H1 (cell line): ENCODE measurements around the gene CDK8. TPM values are rescaled to one million over a fixed set of nuclear protein-coding genes. Genes with fewer than 3 reads are reported as not detected.

Source experiments
- CTCF ChIA-PET: fragments of 300-600 bp; sonication (Branson Sonifier 250); formaldehyde crosslinking; loops from one replicate; lab custom pipeline; 2021; ENCODE audit not compliant: partially characterized antibody; lab: Charles Lee
- POLR2A ChIA-PET: fragments of 300-600 bp; sonication (Branson Sonifier 250); formaldehyde crosslinking; loops from one replicate; lab custom pipeline; 2021; ENCODE audit warnings: inconsistent platforms; ENCODE audit not compliant: partially characterized antibody; lab: Charles Lee
- DNase-seq, 2 experiments: peaks; one replicate each; pipeline versions ENCODE4 v3.0.0 to v3.0.0-alpha.2; 2010 to 2022; ENCODE audit warnings: low spot score in 2 of 2, low read depth in 1 of 2, mixed read lengths in 1 of 2
- FAIRE-seq: peaks from 2 replicates; lab custom pipeline; 2011; peaks lifted over from hg19 to GRCh38; lab: Jason Lieb, UNC
- H2AFZ ChIP-seq: 2 replicates; pipeline ENCODE4 v1.8.1; 2012; ENCODE audit warnings: low read length, inconsistent platforms
- H2AK5ac ChIP-seq: 2 replicates; pipeline ENCODE4 v1.6.1; 2013; ENCODE audit warnings: low read depth, low read length
- H2BK120ac ChIP-seq: replicated peaks from 2 replicates; pipeline ENCODE3; 2013; ENCODE audit warnings: low read depth, low read length, inconsistent platforms
- H2BK12ac ChIP-seq: 2 replicates; pipeline ENCODE4 v1.6.1; 2013; ENCODE audit warnings: low read depth, low read length
- H2BK15ac ChIP-seq: 2 replicates; pipeline ENCODE4 v1.6.1; 2013; ENCODE audit warnings: low read length
- H2BK20ac ChIP-seq: 2 replicates; pipeline ENCODE4 v1.6.1; 2013; ENCODE audit warnings: low read length
- H2BK5ac ChIP-seq: 2 replicates; pipeline ENCODE4 v1.6.1; 2013; ENCODE audit warnings: low read depth, low read length
- H3K14ac ChIP-seq: 2 replicates; pipeline ENCODE4 v1.6.1; 2013; ENCODE audit warnings: inconsistent platforms; ENCODE audit not compliant: insufficient read length
- H3K18ac ChIP-seq: 2 replicates; pipeline ENCODE4 v1.6.1; 2013; ENCODE audit warnings: low read length; ENCODE audit errors: extremely low read depth
- H3K23ac ChIP-seq: 2 replicates; pipeline ENCODE4 v1.6.1; 2013; ENCODE audit warnings: inconsistent platforms; ENCODE audit not compliant: insufficient read length
- H3K23me2 ChIP-seq: 2 replicates; pipeline ENCODE4 v1.6.1; 2013; ENCODE audit warnings: low read depth, low read length
- H3K27ac ChIP-seq: 2 replicates; pipeline ENCODE4 v1.6.1; 2011; ENCODE audit warnings: low read depth, low read length, inconsistent platforms
- H3K27me3 ChIP-seq, 4 experiments: replicated peaks in 1 of 4; 1 replicate in 1 of 4; 2 replicates in 3 of 4; pipeline versions ENCODE4 v1.6.1 to v1.8.1; 2011 to 2013; ENCODE audit warnings: low read length in 3 of 4, mild to moderate bottlenecking in 3 of 4, inconsistent platforms in 2 of 4, mixed read lengths in 2 of 4, moderate library complexity in 1 of 4; ENCODE audit not compliant: control insufficient read depth in 3 of 4, insufficient read depth in 3 of 4; ENCODE audit errors: extremely low read depth in 1 of 4
- H3K36me3 ChIP-seq, 4 experiments: 2 replicates each; pipeline versions ENCODE4 v1.6.1 to v1.8.1; 2011 to 2013; ENCODE audit warnings: mild to moderate bottlenecking in 4 of 4, low read length in 3 of 4, moderate library complexity in 2 of 4, control low read depth in 1 of 4, inconsistent platforms in 1 of 4; ENCODE audit not compliant: insufficient read depth in 4 of 4, control insufficient read depth in 2 of 4
- H3K4ac ChIP-seq: replicated peaks from 2 replicates; pipeline ENCODE3; 2013; ENCODE audit warnings: low read length, low read depth, mixed read lengths, inconsistent platforms; ENCODE audit not compliant: insufficient read length
- H3K4me1 ChIP-seq, 4 experiments: replicated peaks in 1 of 4; 1 replicate in 1 of 4; 2 replicates in 3 of 4; pipeline versions ENCODE4 v1.6.1 to v1.8.1; 2011 to 2013; ENCODE audit warnings: low read length in 3 of 4, inconsistent platforms in 2 of 4, mixed read lengths in 1 of 4; ENCODE audit not compliant: insufficient read depth in 4 of 4, control insufficient read depth in 3 of 4
- H3K4me2 ChIP-seq, 2 experiments: 2 replicates each; pipeline versions ENCODE4 v1.6.1 to v1.8.1; 2011 to 2013; ENCODE audit warnings: low read depth in 2 of 2, low read length in 2 of 2, control low read depth in 1 of 2, inconsistent platforms in 1 of 2, mild to moderate bottlenecking in 1 of 2; ENCODE audit not compliant: insufficient read depth in 1 of 2
- H3K4me3 ChIP-seq, 4 experiments: fragments of 200-600, 300-600 bp in 1 of 4; sonication (generic), shearing (Covaris generic), sonication (Bioruptor Twin) in 1 of 4; 2 replicates each; pipeline versions ENCODE4 v1.5.1 to v1.8.1; 2011 to 2016; ENCODE audit warnings: low read length in 4 of 4, low read depth in 3 of 4, control low read depth in 2 of 4, inconsistent platforms in 2 of 4, mild to moderate bottlenecking in 2 of 4, mixed read lengths in 1 of 4, moderate library complexity in 1 of 4; ENCODE audit not compliant: insufficient read depth in 2 of 4; ENCODE audit errors: extremely low read depth in 1 of 4
- H3K56ac ChIP-seq: replicated peaks from 2 replicates; pipeline ENCODE3; 2013; ENCODE audit warnings: low read depth, mild to moderate bottlenecking, mixed read lengths, low read length, inconsistent platforms; ENCODE audit not compliant: insufficient read length
- H3K79me1 ChIP-seq: 2 replicates; pipeline ENCODE4 v1.6.1; 2013; ENCODE audit warnings: low read depth, low read length, control low read depth
- H3K79me2 ChIP-seq, 2 experiments: 2 replicates each; pipeline versions ENCODE4 v1.6.1 to v1.8.1; 2012 to 2013; ENCODE audit warnings: low read length in 2 of 2, mild to moderate bottlenecking in 2 of 2, inconsistent platforms in 1 of 2; ENCODE audit not compliant: insufficient read depth in 2 of 2, control insufficient read depth in 1 of 2
- H3K9ac ChIP-seq, 4 experiments: replicated peaks in 1 of 4; 1 replicate in 1 of 4; 2 replicates in 3 of 4; pipeline versions ENCODE4 v1.6.1 to v1.8.1; 2011 to 2013; ENCODE audit warnings: low read depth in 3 of 4, low read length in 3 of 4, control low read depth in 2 of 4, mild to moderate bottlenecking in 2 of 4, moderate library complexity in 2 of 4, inconsistent platforms in 1 of 4; ENCODE audit errors: extremely low read depth in 1 of 4
- H3K9me3 ChIP-seq, 2 experiments: 2 replicates each; pipeline versions ENCODE4 v1.6.1 to v1.8.1; 2012 to 2013; ENCODE audit warnings: mild to moderate bottlenecking in 2 of 2, moderate library complexity in 2 of 2, control low read depth in 1 of 2, inconsistent platforms in 1 of 2, low read depth in 1 of 2, low read length in 1 of 2, mixed read lengths in 1 of 2; ENCODE audit not compliant: insufficient read depth in 2 of 2
- H4K20me1 ChIP-seq, 2 experiments: replicated peaks in 1 of 2; 2 replicates each; pipeline versions ENCODE3 to v1.8.1; 2011 to 2013; ENCODE audit warnings: inconsistent platforms in 2 of 2, low read length in 2 of 2, mild to moderate bottlenecking in 1 of 2; ENCODE audit not compliant: insufficient read depth in 2 of 2, control insufficient read depth in 1 of 2
- H4K5ac ChIP-seq: 2 replicates; pipeline ENCODE4 v1.6.1; 2013; ENCODE audit warnings: low read length, low read depth, mixed read lengths, inconsistent platforms; ENCODE audit not compliant: insufficient read length
- H4K8ac ChIP-seq: 2 replicates; pipeline ENCODE4 v1.8.0; 2013; ENCODE audit warnings: mild to moderate bottlenecking, moderate library complexity, low read length, inconsistent platforms; ENCODE audit not compliant: insufficient read depth; ENCODE audit errors: extremely low read depth
- H4K91ac ChIP-seq: replicated peaks from 2 replicates; pipeline ENCODE3; 2013; ENCODE audit warnings: low read length, mixed read lengths, inconsistent platforms; ENCODE audit not compliant: insufficient read length
- BCL11A ChIP-seq, 2 experiments: IDR thresholded peaks; one replicate each; pipeline ENCODE4 v1.6.1; 2011; ENCODE audit warnings: low read depth in 2 of 2, low read length in 2 of 2, mild to moderate bottlenecking in 2 of 2
- BRCA1 ChIP-seq: IDR thresholded peaks from 2 replicates; pipeline ENCODE4 v1.6.1; 2012; ENCODE audit warnings: low read depth, low read length, improper control_type of control experiment
- CEBPB ChIP-seq: IDR thresholded peaks from 2 replicates; pipeline ENCODE4 v1.6.1; 2012; ENCODE audit warnings: low read depth, low read length
- EP300 ChIP-seq, 2 experiments: IDR thresholded peaks; 1 replicate in 1 of 2; 2 replicates in 1 of 2; pipeline ENCODE4 v1.6.1; 2011 to 2012; ENCODE audit warnings: low read depth in 2 of 2, low read length in 2 of 2, mild to moderate bottlenecking in 2 of 2, borderline replicate concordance in 1 of 2, inconsistent platforms in 1 of 2, moderate library complexity in 1 of 2
- FOSL1 ChIP-seq: IDR thresholded peaks from 2 replicates; pipeline ENCODE4 v1.6.1; 2011; ENCODE audit warnings: mild to moderate bottlenecking, low read depth, low read length, moderate library complexity; ENCODE audit not compliant: insufficient read depth
- NANOG ChIP-seq: IDR thresholded peaks from 2 replicates; pipeline ENCODE4 v1.6.1; 2011; ENCODE audit warnings: low read length, low read depth, mild to moderate bottlenecking, inconsistent platforms; ENCODE audit not compliant: insufficient read depth, poor library complexity, severe bottlenecking
- POLR2A ChIP-seq, 2 experiments: IDR thresholded peaks; 1 replicate in 1 of 2; 2 replicates in 1 of 2; pipeline ENCODE4 v1.6.1; 2011; ENCODE audit warnings: low read depth in 2 of 2, low read length in 2 of 2, mild to moderate bottlenecking in 2 of 2; ENCODE audit errors: control extremely low read depth in 1 of 2
- SUZ12 ChIP-seq: fragments of 200-600 bp; sonication (generic); IDR thresholded peaks from 2 replicates; pipeline ENCODE4 v1.6.1; 2012; ENCODE audit warnings: mild to moderate bottlenecking, inconsistent platforms, low read length, moderate library complexity, mixed read lengths
- TCF12 ChIP-seq: IDR thresholded peaks from 2 replicates; pipeline ENCODE4 v1.6.1; 2011; ENCODE audit warnings: low read depth, mild to moderate bottlenecking, low read length
- ZNF274 ChIP-seq: IDR thresholded peaks from 2 replicates; pipeline ENCODE4 v1.7.0; 2012; ENCODE audit warnings: low read length, borderline replicate concordance; ENCODE audit errors: extremely low read depth
- WGBS, 2 experiments: shearing (Covaris generic) in 1 of 2; methylation state at CpG; one replicate each; pipeline versions ENCODE4 v1.1.6 to v1.1.7; 2013 to 2015; ENCODE audit warnings: low lambda C conversion rate in 2 of 2, mixed read lengths in 2 of 2, inconsistent platforms in 1 of 2, low coverage in 1 of 2, missing lambda C conversion rate in 1 of 2; ENCODE audit not compliant: insufficient replicate concordance in 2 of 2, insufficient coverage in 1 of 2, insufficient read length in 1 of 2; ENCODE audit errors: extremely low coverage in 1 of 2, missing lambda C conversion rate in 1 of 2; 5-methylcytosine and 5-hydroxymethylcytosine counted together
- polyA plus RNA-seq, 7 experiments: library from polyadenylated mRNA; depleted of rRNA in 3 of 7; stranded (reverse) in 5 of 7; unstranded in 2 of 7; fragments of >200 nt in 5 of 7; fragments of 200-250 nt in 2 of 7; gene quantifications; 1 replicate in 5 of 7; 2 replicates in 1 of 7; 4 replicates in 1 of 7; pipeline versions ENCODE4 v1.2.1 to v1.2.3, GENCODE V29; 2011 to 2013; ENCODE audit warnings: missing spikeins in 2 of 7, mixed read lengths in 2 of 7
- total RNA-seq: library from RNA; stranded (reverse); fragmentation: NEBNext Ultra II Directional; extraction: Animal tissue kit (Norgen Biotek cat#: 25700); gene quantifications from 2 replicates; pipeline ENCODE4 v1.2.1, GENCODE V29; 2021
- TF ChIP-seq, protein P1 (sequence below): IDR thresholded peaks from 2 replicates; pipeline ENCODE4 v1.6.1; 2011; ENCODE audit warnings: low read depth, mild to moderate bottlenecking, low read length; ENCODE audit not compliant: insufficient read depth

Gene CDK8
- total and polyA plus RNA-seq, 2 of the 8 experiments (the other 6 are each of a cell fraction or from before 2014, with no cell fraction given), result 22.1 to 25.6 TPM

DNA sequence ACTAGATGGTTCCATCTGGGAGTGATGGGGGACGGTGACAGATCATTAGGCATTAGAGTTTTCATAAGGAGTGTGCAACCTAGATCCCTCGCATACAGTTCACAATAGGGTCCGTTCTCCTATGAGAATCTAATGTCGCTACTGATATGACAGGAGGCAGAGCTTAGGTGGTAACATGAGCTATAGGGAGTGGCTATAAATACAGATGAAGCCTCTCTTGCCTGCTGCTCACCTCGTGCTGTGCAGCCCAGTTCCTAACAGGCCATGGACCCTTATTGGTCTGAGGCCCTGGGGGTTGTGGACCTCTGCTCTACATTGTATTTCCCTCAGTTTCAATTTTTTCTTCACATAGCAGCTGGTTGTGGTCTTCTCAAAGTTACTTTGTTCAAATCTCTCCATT, 56.5 kb downstream of the CDK8 start:
- H3K18ac ChIP-seq, result no peak overlapping the region
- TF ChIP-seq NANOG (no peak), CEBPB (no peak), EP300 (IDR thresholded peaks at IDR 0.05; ENCODE audit: borderline replicate concordance in 1 of 2, low read depth in 2 of 2, low read length in 2 of 2) (no peak), FOSL1 (no peak), TCF12 (no peak), ZNF274 (no peak), BCL11A (IDR thresholded peaks at IDR 0.05; ENCODE audit: low read depth in 2 of 2, low read length in 2 of 2) (no peak), SUZ12 (no peak), POLR2A (IDR thresholded peaks at IDR 0.05; ENCODE audit: control extremely low read depth in 1 of 2, low read depth in 2 of 2, low read length in 2 of 2) (no peak), BRCA1 (no peak)
- TF ChIP-seq, protein P1, sequence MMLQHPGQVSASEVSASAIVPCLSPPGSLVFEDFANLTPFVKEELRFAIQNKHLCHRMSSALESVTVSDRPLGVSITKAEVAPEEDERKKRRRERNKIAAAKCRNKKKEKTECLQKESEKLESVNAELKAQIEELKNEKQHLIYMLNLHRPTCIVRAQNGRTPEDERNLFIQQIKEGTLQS, result no peak
- TF ChIP-seq, all 59 proteins: peak for 0
- POLR2A ChIA-PET, result no interaction called here
- Histone ChIP-seq H3K23ac (no peak overlapping the region), H3K27ac (no peak overlapping the region), H3K36me3 (no peaks in the 10 kb centered on the region), H2AFZ (no peak overlapping the region), H3K27me3 (no peaks in the 10 kb centered on the region), H3K4ac (no peak overlapping the region), H3K4me2 (no peak overlapping the region), H4K91ac (no peak overlapping the region), H4K20me1 (peaks cover 0 to 8% of the 10 kb centered on the region in 2 experiments), H3K56ac (no peak overlapping the region), H2AK5ac (no peak overlapping the region), H4K5ac (no peak overlapping the region), H2BK15ac (no peak overlapping the region), H3K79me2 (peaks cover 4 to 92% of the 10 kb centered on the region in 2 experiments; a peak in 3 of 4 replicates), H3K9ac (no peak overlapping the region), H3K4me1 (no peaks in the 10 kb centered on the region), H4K8ac (no peak overlapping the region), H3K23me2 (no peaks in the 10 kb centered on the region), H3K79me1 (peaks cover 6% of the 10 kb centered on the region; the same call in 1 of the 2 replicates), H3K14ac (no peak overlapping the region), H3K4me3 (no peak overlapping the region), H2BK20ac (no peak overlapping the region), H2BK12ac (no peak overlapping the region), H2BK5ac (no peak overlapping the region), H2BK120ac (no peak overlapping the region), H3K9me3 (no peaks in the 10 kb centered on the region)
- no peak for DNase-seq
- no peak for FAIRE-seq
- CTCF ChIA-PET, result interaction anchor here (0.9 kb wide), 1 partner anchor 56 kb away, joined by 3 read pairs; no protein-coding TSS in a partner anchor
- 90% methylated on average over 5 of the region's 5 CpGs; no CpG with 5 or more reads in 1 of the 2 experiments for WGBS, 2 experiments
